ENCODE measurements around the gene ADGRE1. TPM values are rescaled to one million over a fixed set of nuclear protein-coding genes. Genes with fewer than 3 reads are reported as not detected.

ADGRE1 gene
- total RNA-seq = under 1 TPM in 1 of 4 donors, not detected in 3; 0.13 TPM

DNA sequence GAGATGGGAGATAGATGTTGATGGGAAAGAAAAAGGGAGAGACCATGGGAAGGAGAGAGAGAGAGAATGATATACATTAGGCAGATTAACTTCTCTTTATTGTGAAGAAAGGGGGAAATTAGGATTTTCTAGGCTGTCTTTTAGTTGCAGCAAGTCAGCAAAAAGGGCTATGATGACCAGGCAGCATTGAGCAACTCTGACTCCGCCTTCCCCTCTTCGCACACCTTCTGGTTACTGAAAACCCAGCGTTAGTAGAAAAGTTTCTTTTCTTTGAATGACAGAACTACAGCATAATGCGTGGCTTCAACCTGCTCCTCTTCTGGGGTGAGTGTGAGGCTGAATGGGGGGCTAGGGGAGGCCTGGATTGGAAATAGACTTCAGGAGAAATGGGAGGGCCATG is at the start of gene ADGRE1:
ADGRE1 (plus strand) TSS at position 264 of the 400 bp plus-strand sequence; CDS start at position 294, 30 bp downstream.
- Histone ChIP-seq H3K27ac (no peak within 1 kb of the TSS), H3K27me3 (peaks cover 37% of the 10 kb centered on the region), H3K4me1 (no peaks in the 10 kb centered on the region), H3K4me3 (no peak within 1 kb of the TSS), H3K36me3 (no peaks in the 10 kb centered on the region), H3K9me3 (peaks cover 0 to 27% (median 0%) of the 10 kb centered on the region in 3 donors)
- TF ChIP-seq CTCF (IDR thresholded peaks at IDR 0.05) (no peak), POLR2A (IDR thresholded peaks at IDR 0.05) (no peak), POLR2AphosphoS5 (IDR thresholded peaks at IDR 0.05) (no peak), EP300 (IDR thresholded peaks at IDR 0.05) (no peak)
- 71 to 85% methylated on average over 3 to 4 of the region's 4 CpGs for WGBS, 2 donors (ENCODE audit: low coverage in 1 of 2)
- ATAC-seq = no peak

DNA sequence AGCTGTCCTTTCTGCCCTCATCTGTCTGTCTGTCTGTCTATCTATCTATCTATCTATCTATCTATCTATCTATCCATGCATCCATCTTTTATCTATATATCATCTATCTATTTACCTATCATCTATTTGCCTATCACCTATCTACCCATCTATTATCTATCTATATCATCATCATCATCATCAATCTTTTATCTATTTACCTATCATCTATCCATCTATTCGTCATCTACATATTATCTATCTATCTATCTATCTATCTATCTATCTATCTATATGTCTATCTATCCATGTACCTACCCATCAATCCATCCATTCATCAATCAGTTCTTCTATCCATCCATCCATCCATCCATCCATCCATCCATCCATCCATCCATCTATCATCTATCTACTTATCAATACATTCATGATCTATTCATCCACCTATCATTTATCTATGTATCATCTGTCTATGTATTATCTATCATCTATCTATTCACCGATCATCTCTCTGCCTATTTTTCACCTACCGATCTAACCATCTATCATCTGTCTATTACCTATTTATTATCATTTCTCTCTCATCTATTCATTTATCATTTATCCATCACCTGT is 49.2 kb upstream of the ADGRE1 start:
- no peak for ATAC-seq
- H3K27me3 ChIP-seq = peaks cover 20% of the 10 kb centered on the region
- H3K4me3 ChIP-seq = no peak overlapping the region

GRCh38 chr19:6842871-6843607 is 44.3 kb upstream of the ADGRE1 start:
- H3K4me1 ChIP-seq = no peaks in the 10 kb centered on the region
- no peak overlapping the region for H3K27ac ChIP-seq
- WGBS, 2 donors (ENCODE audit: low coverage in 1 of 2) = 64 to 70% methylated on average over 4 to 5 of the region's 5 CpGs
- ATAC-seq = no peak
- H3K36me3 ChIP-seq = no peaks in the 10 kb centered on the region
- peaks cover 4% of the 10 kb centered on the region for H3K27me3 ChIP-seq
- TF ChIP-seq POLR2A (IDR thresholded peaks at IDR 0.05) (no peak), EP300 (IDR thresholded peaks at IDR 0.05) (no peak), POLR2AphosphoS5 (IDR thresholded peaks at IDR 0.05) (no peak), CTCF (IDR thresholded peaks at IDR 0.05) (no peak)
- H3K9me3 ChIP-seq = no peaks in the 10 kb centered on the region
- no peak overlapping the region for H3K4me3 ChIP-seq

More for the DNA sequence above, 49.2 kb upstream of the ADGRE1 start:
- Histone ChIP-seq H3K27ac (no peak overlapping the region), H3K4me1 (no peaks in the 10 kb centered on the region), H3K9me3 (no peaks in the 10 kb centered on the region), H3K36me3 (no peaks in the 10 kb centered on the region)
- WGBS, 2 donors (ENCODE audit: low coverage in 1 of 2) = 78 to 81% methylated on average over 3 of the region's 3 CpGs
- TF ChIP-seq POLR2AphosphoS5 (IDR thresholded peaks at IDR 0.05) (no peak), POLR2A (IDR thresholded peaks at IDR 0.05) (no peak), CTCF (IDR thresholded peaks at IDR 0.05) (no peak), EP300 (IDR thresholded peaks at IDR 0.05) (no peak)

DNA sequence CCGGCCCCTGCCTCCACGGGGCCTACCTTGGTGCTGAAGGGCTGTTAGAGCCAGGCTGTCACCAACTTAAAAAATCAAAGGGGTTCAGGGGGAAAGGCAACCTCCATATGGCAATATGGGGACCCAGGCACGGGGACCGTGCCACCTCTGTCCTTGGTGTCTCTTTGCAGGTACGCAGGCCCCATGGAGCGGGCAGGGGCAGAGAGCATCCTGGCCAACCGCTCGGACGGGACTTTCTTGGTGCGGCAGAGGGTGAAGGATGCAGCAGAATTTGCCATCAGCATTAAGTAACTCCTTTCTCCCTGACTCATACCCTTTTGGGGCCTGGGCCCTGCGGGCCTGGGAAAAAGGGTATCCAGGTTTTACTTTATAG is 39.6 kb upstream of the ADGRE1 start:
- Histone ChIP-seq H3K4me3 (no peak overlapping the region), H3K27ac (no peak overlapping the region), H3K9me3 (no peaks in the 10 kb centered on the region), H3K4me1 (no peaks in the 10 kb centered on the region), H3K27me3 (peaks cover 14% of the 10 kb centered on the region), H3K36me3 (no peaks in the 10 kb centered on the region)
- TF ChIP-seq EP300 (IDR thresholded peaks at IDR 0.05) (no peak), POLR2AphosphoS5 (IDR thresholded peaks at IDR 0.05) (no peak), POLR2A (IDR thresholded peaks at IDR 0.05) (no peak), CTCF (IDR thresholded peaks at IDR 0.05) (no peak)
- 87 to 100% methylated on average over 1 to 9 of the region's 11 CpGs for WGBS, 2 donors (ENCODE audit: low coverage in 1 of 2)
- no peak for ATAC-seq

DNA sequence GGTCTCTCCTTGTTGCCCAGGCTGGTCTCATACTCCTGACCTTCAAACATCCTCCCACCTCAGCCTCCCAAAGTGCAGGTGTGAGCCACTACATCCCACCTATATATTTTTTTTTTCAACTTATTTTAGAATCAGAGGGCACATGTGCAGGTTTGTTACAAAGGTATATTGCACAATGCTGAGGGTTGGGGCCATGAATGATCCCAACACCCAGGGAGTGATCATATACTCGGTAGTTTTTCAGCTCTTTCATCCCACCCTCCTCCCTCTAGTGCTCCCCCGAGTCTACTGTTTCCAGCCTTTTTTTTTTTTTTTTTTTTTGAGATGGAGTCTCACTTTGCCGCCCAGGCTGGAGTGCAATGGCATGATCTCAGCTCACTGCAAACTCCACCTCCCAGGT is 38.4 kb upstream of the ADGRE1 start:
- no peak for TF ChIP-seq CTCF (IDR thresholded peaks at IDR 0.05)
- TF ChIP-seq EP300 (IDR thresholded peaks at IDR 0.05) = no peak
- TF ChIP-seq POLR2AphosphoS5 (IDR thresholded peaks at IDR 0.05) = no peak
- no peak for TF ChIP-seq POLR2A (IDR thresholded peaks at IDR 0.05)
- no peaks in the 10 kb centered on the region for H3K9me3 ChIP-seq
- no peaks in the 10 kb centered on the region for H3K4me1 ChIP-seq
- peaks cover 26% of the 10 kb centered on the region for H3K27me3 ChIP-seq
- H3K4me3 ChIP-seq = no peak overlapping the region
- no peak for ATAC-seq
- 53 to 70% methylated on average over 2 of the region's 3 CpGs for WGBS, 2 donors (ENCODE audit: low coverage in 1 of 2)
- H3K27ac ChIP-seq = no peak overlapping the region
- no peaks in the 10 kb centered on the region for H3K36me3 ChIP-seq
